Fibroblast of pulmonary artery (primary cell): ENCODE results near the gene ATG4B.

Source experiments
- DNase-seq: peaks from one replicate; pipeline ENCODE4 v3.0.0-alpha.2; 2010; ENCODE audit warnings: low read depth
- H3K4me3 ChIP-seq: replicated peaks from 2 replicates; pipeline ENCODE4 v1.5.1; 2011; ENCODE audit warnings: low read depth, mild to moderate bottlenecking, control low read depth, low read length, moderate library complexity
- CTCF ChIP-seq: IDR thresholded peaks from 2 replicates; pipeline ENCODE4 v1.5.1; 2011; ENCODE audit warnings: mild to moderate bottlenecking, control low read depth, low read length, inconsistent platforms; ENCODE audit errors: missing control alignments

ATG4B gene

GRCh38 chr2:241607162-241607885, 30.2 kb upstream of the ATG4B start:
- no peak for TF ChIP-seq CTCF

GRCh38 chr2:241608881-241609280, 28.6 kb upstream of the ATG4B start:
- DNase-seq: no peak
- H3K4me3 ChIP-seq: no peak overlapping the region
- no peak for TF ChIP-seq CTCF

More at GRCh38 chr2:241607162-241607885, 30.2 kb upstream of the ATG4B start:
- H3K4me3 ChIP-seq: no peak overlapping the region
- no peak for DNase-seq

GRCh38 chr2:241609859-241610793, 27.4 kb upstream of the ATG4B start:
- peak; percentile 82 for DNase-seq
- TF ChIP-seq CTCF: peak; percentile 12
- H3K4me3 ChIP-seq: peak overlapping the region; percentile 52

- DNase-seq: no peak
- no peak overlapping the region for H3K4me3 ChIP-seq
- TF ChIP-seq CTCF: no peak
These were observed 26.4 kb upstream of the ATG4B start for GRCh38 chr2:241611062-241611461.

- TF ChIP-seq CTCF: no peak
- H3K4me3 ChIP-seq: no peak overlapping the region
- DNase-seq: peak; percentile 24
These were observed 25.1 kb upstream of the ATG4B start for GRCh38 chr2:241612156-241613016.

GRCh38 chr2:241613017-241613780, 24.3 kb upstream of the ATG4B start:
- H3K4me3 ChIP-seq: peak overlapping the region; percentile 9
- peak; percentile 90 for DNase-seq
- no peak for TF ChIP-seq CTCF
